Activated CD8-positive, alpha-beta memory T cell treated with anti-CD3 and anti-CD28 coated beads for 4 hours (primary cell): Measurements from ENCODE around the gene FOLR1.
"Not testable (repeated sequence)": the region's sequence is repeated elsewhere in the genome, so short reads cannot be mapped to it uniquely, and the experiment has no call there.

Source experiments
- DNase-seq, 2 donors: peaks; one replicate each; pipeline ENCODE4 v3.0.0-alpha.2; 2020; ENCODE audit warnings: low read depth in 2 of 2

FOLR1 gene

DNA sequence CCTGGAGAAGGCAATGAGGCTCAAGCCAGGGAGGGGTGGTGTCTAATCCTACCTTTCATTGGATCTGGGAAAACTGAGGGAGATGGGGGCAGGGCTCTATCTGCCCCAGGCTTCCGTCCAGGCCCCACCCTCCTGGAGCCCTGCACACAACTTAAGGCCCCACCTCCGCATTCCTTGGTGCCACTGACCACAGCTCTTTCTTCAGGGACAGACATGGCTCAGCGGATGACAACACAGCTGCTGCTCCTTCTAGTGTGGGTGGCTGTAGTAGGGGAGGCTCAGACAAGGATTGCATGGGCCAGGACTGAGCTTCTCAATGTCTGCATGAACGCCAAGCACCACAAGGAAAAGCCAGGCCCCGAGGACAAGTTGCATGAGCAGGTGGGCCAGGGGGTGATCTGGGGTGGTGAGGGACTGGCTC, at the start of gene FOLR1:
Gene FOLR1, plus strand, starts transcription at position 180 of the 421 bp plus-strand sequence. Its CDS starts 34 bp downstream, at position 214.
- DNase-seq: no peak

DNA sequence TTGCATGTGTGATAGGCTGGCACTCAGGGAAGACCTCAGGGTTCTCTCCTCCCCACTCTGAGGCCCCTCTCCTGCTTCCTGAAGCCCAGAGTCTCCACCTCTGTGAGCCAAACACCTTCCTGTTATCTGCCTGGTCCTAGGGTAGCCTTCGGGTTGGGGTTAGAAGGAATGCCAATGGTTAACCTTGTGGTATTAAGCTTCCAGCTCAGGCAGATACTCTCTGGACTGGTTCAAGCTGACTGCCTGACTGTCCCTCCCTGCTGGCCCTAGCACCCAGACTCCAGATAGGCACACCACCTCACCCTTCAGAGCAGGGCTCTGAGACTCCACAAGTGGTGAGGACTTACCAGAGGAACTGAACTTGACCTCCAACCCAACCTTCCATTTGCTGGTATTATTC, 49.4 kb upstream of the FOLR1 start:
- not testable (repeated sequence) for DNase-seq

DNA sequence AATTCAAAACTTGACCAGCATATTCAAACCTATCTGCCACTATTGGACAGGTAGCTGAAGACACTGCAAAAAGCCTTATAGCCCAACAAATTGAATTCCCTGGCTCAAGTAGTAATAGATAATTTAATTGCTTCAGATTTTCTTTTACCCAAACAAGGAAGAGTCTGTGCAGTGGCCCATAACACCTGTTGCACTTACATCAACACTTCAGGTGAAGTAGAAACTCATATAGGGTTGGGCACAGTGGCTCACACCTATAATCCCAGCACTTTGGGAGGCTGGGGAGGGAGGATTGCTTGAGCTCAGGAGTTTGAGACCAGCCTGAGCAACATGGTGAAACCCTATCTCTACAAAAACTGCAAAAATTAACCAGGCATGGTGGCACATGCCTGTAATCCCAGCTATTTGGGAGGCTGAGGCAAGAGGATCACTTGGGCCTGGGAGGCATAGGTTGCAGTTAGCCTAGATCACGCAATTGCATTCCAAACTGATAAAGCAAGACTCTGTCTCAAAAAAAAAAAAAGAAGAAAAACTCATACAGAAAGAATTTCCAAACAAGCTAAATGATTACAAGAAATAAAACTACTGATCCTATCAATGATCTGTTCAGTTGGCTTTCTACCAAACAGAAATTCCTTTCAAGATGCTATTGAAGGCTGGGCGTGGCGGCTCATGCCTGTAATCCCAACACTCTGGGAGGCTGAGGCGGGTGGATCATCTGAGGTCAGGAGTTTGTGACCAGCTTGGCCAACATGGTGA, 47.0 kb upstream of the FOLR1 start:
- DNase-seq: no peak

DNA sequence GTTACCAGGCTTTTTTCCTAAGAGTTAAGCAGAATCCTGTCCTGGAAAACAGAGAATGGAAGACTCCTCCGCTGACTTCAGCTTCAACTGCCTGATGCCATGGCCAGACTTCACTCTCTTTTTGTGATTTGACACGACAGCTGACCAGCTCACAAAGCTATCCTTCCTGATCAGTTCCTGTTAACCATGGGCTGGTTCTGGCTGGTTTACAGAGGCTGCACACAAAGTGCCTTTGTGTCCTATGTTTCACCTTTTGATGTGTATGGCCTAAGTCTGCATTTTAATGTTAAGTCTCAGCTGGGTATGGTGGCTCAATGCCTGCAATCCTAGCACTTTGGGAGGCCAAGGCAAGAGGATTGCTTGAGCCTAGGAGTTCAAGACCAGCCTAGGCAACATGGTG, 45.3 kb upstream of the FOLR1 start:
- no peak for DNase-seq

DNA sequence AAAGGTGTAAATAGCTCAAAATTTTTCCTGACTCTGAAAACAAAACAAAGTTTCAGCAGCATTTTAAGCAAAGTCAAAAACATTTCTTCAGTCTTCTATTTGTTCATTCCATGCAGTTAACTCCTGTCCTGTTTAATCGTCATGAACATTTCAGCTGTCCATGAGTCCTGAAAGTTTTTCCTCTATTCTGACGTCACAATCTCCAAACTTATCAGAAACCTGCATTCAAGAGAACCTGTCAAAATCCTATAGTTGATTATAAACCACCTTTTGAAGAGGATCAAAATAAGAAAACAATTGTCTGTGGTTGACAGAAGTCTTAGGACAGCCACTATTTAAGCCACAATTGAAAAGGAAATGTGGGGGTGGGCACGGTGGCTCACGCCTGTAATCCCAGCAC, 41.1 kb upstream of the FOLR1 start:
- no peak for DNase-seq

DNA sequence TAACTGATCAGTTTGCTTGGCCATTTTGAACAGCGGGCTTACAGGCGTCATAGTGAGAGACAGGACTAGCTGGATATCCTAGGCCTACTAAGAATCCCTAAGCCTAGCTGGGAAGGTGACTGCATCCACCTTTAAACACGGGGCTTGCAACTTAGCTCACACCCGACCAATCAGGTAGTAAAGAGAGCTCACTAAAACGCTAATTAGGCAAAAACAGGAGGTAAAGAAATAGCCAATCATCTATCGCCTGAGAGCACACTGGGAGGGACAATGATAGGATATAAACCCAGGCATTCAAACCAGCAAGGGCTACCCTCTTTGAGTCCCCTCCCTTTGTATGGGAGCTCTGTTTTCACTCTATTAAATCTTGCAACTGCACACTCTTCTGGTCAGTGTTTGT, 38.1 kb upstream of the FOLR1 start:
- not testable (repeated sequence) for DNase-seq

DNA sequence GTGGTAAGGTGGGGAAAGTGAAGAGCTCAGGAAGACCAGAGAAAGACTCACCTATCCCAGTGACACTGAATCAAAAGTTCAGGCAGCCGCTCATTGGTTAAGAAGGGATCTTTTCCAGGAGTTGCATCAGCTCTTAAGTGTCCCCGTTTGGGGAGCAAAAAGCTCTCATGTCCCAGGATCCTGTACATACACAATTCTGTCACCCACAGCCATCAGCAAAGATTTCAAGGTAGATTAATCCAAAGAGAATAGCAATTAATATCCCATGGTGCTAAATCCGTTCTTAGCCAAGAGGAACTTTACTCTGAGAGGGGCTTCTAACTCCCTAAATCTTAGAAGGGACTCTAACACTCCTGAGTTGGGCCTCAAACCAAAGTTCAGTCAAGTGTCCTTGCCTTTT, 37.1 kb upstream of the FOLR1 start:
- DNase-seq: no peak

DNA sequence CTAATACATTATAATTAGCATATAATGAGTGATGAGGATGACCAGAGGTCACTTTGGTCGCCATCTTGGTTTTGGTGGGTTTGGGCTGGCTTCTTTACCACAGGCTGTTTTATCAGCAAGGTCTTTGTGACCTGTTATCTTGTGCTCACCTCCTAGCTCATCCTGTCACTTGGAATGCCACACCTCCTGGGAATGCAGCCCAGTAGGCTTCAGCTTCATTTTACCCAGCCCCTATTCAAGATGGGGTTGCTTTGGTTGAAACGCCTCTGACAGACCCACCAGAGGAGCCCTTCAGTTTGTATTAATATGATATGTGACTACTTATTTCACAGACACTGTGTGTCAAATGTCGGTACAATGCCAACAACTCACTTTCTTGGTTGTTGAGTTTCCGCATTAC, 36.2 kb upstream of the FOLR1 start:
- DNase-seq: no peak

DNA sequence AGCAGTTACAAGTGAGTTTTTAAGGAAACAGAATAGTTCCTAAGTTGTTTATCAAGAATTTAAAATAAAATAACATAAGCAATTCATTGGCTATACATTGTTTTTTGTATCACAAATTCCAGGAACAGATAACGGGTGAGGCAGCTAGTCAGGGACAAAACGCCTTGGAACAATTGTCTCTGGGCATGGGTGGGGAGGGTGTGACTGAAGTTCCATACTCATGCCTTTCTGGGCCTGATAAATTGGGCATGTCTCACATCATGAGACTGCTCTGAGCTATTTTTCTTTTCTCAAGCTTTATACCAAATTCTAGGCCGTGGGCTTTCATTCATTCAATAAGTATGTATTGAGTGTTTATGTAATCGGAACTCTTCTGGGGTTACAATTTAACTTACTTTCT, 34.8 kb upstream of the FOLR1 start:
- no peak for DNase-seq

DNA sequence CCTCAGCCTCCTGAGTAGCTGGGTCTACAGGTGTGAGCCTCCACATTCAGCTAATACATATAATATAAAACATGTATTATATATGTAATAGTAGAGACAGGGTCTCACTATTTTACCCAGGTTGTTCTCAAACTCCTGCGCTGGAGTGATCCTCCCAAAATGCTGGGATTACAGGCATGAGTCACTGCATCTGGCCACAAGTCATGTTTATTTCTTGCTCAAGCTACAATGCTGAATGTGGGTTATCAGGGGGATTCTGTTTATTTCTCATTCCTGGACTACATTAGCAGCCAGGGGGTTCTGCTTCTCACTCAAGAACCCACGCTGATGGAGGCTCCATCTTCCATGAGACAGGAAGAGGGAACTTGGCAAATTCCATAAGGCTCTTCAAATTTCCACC, 31.6 kb upstream of the FOLR1 start:
- no peak for DNase-seq

DNA sequence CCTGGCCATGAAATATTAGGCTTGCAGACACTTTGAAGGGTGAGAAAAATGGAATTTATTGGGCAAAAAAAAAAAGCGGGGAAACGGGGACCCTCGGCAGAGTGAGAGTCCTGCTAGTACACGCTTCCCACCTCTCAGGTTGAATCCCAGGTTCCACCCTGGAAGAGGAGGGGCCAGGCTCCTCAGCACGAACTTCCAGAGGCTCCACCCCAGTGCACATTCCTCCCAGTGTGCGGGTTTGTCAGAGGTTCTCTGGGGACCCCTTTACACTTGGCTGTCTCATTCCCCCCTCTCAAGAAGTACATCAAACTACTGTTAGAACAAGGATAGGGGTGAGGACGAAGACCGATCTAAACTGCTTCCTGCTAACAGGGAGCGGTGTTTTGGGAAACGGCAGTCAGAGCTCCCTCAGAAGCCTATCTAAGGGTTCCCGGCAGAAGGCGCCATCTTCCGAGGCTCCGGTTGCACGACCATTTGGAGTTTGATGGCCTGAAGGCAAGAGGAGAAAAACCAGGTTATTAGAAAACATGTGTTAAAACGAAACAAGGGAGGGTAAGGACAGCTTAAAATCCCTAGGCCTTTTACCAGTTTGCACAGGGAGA, 28.9 kb upstream of the FOLR1 start:
- no peak for DNase-seq

DNA sequence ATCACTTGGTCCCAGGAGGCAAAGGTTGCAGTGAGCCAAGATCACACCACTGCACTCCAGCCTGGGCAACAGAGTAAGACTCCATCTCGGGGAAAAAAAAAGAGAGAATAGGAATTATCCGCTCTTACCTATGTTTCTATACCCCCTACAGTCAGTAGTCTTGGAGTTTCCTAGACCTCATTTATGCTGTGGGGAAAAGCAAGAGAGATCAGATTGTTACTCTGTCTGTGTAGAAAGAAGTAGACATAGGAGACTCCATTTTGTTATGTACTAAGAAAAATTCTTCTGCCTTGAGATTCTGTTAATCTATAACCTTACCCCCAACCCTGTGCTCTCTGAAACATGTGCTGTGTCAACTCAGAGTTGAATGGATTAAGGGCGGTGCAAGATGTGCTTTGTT, 27.8 kb upstream of the FOLR1 start:
- DNase-seq: not testable (repeated sequence)

DNA sequence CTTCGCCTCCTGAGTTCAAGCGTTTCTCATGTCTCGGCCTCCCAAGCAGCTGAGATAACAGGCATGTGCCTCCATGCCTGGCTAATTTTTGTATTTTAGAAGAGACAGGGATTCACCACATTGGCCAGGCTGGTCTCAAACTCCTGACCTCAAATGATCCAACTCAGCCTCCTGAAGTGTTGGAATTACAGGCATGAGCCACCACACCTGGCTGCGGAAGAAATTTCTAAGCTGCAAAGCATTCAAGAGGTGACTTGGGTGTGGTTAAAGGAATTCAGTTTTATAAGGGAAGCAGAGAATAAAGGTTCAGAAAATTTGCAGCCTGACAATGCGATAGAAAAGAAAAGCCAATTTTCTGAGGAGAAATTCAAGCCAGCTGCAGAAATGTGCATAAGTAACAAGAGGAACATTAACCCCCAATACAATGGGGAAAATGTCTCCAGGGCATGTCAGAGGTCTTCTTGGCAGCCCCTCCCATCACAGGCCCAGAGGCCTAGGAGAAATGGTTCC, 22.8 kb upstream of the FOLR1 start:
- DNase-seq: not testable (repeated sequence)

DNA sequence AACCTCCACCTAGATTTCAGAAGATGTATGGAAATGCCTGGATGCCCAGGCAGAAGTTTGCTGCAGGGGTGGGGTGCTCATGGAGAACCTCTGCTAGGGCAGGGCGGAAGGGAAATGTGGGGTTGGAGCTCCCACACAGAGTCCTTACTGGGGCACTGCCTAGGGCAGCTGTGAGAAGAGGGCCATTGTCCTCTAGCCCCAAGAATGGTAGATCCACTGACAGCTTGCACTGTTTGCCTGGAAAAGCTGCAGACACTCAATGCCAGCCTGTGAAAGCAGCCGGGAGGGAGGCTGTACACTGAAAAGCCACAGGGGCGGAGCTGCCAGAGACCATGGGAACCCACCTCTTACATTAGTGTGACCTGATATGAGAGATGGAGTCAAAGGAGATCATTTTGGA, 22.2 kb upstream of the FOLR1 start:
- not testable (repeated sequence) for DNase-seq

DNA sequence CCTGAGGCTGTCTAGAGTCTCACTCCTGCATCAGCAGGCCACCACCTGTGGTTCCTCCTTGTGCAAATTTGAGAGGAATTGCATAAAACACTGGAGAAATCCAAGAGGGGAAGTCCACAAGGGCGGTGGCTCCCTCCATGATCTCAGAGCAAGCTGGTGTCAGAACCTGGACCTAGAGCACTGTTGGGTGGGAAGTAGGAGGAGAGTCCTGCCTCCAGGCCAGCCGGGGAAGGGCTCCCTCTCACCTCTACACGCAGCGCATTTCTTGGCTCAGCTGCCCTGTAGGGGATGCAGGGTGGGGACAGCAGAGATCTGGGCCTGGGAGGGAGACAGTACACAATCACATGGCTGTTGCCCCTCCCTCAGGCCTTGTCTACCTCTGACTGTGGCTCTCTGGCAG, 19.9 kb upstream of the FOLR1 start:
- DNase-seq: not testable (repeated sequence)

DNA sequence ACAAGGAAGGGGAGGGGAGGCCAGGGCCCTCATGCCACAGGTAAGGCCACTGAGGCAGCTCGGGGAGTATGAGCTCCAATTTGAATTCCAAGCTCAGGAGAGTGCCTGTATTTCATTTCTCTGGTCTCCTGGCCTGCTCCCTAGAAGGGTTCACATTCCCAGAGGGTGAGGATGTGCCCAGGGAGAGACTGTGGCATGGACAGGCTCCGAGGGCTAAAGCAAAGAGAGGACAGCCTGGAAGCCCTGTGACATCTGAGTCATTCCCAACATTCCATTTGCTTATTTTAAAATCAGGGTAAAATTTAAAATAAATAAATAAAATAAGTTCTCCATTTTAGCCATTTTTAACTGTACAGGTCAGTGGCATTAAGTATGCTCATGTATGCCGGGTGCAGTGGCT, 18.6 kb upstream of the FOLR1 start:
- no peak for DNase-seq

DNA sequence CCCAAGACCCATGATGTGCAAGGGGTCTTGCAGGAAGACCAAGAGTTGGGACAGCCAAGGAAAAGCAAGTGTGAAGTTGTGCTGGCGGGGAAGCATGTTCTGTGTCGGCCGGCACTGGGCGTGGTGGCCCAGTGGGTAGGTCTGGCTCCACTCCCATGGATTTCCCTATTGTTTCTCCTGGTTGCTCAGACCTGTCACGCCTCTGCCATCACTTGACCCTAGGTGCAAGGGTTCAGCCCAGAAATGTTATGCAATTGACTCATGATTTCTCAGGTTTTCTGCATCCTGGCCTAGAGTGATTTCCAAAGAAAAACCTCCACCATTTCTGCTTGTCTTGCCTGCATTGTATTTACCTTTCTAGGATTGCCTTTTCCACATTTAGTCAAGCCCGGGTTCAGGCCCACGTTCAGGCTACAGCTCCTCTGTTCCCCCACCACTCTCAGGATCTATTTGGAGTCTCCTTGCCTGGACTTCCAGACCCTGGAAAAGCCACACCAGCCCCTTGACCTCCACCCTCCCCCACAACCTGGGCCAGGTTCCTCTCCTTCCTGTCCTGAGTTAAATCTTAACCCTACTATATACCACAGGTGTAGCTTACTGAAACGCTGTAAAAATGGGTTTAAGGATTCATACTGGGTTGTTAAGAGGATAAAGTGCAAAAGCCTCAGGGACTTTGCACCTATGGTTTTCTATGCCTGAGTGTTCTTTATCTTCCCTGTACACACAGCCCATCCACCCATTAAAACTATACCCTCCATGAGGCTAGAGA, 17.5 kb upstream of the FOLR1 start:
- no peak for DNase-seq

DNA sequence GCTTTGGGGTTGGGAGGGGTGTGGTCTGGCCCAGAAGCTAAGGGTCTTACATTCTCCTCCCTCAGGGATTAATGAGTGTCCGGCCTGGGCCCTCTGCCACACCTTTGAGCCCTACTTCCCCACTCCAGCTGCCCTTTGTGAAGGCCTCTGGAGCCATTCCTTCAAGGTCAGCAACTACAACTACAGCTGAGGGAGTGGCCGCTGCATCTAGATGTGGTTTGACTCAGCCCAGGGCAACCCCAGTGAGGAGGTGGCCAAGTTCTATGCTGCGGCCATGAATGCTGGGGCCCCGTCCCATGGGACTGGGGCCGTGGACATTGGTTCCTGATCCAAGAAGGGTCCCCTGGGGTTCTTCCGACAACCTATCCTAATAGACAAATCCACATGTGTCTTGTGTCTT, 14.3 kb upstream of the FOLR1 start:
- DNase-seq: no peak

DNA sequence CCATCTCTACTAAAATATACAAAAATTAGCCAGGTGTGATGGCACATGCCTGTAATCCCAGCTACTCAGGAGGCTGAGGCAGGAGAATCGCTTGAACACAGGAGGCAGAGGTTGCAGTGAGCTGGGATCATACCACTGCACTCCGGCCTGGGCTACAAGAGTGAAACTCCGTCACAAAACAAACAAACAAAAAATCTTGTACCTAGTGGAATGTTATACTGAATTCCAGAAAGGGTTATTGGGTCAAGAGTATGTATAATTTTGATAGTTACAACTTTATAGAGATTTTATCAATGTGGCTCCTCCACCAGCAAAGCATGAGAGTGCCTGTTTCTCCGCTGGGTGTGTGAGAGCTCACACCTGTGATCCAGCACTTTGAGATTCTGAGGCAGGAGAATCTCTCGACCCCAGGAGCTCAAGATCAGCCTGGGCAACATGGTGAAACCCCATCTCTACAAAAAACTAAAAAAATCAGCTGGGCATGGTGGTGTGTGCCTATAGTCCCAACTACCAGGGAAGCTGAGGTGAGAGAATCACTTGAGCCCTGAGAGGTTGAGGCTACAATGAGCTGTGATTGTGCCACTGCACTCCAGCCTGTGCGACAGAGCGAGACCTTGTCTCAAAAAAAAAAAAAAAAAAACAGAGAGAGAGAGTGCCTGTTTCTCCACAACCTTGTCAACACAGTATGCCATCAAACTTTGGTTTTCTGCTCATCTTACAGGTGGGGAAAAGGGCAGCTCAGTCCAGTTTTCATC, 12.7 kb upstream of the FOLR1 start:
- no peak for DNase-seq

DNA sequence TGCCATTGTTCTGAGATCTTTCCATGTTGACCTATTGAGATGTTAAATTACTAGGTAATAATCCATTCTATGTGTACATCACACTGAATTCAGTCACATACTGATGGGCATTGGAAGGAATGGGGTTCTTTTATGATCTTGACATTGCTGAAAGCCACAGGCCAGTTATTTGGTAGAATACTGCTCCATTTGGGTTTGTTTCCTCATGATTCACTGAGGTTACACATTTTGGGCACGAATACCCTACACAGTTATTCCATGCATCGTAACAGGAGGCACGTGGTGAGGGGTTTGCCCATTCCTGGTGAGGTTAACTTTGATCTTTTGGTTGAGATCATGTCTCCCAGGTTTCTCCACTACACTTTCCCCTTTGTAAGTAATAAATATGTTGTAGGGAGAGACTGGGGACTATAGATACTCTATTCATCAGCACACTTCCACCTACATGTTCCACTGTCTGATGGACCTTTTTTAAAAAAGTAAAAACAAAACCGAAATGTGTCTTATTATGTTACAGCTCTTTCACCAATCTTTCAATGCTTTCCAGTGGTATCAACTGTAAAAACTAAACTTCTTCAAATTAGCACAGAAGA, 12.0 kb upstream of the FOLR1 start:
- no peak for DNase-seq

DNA sequence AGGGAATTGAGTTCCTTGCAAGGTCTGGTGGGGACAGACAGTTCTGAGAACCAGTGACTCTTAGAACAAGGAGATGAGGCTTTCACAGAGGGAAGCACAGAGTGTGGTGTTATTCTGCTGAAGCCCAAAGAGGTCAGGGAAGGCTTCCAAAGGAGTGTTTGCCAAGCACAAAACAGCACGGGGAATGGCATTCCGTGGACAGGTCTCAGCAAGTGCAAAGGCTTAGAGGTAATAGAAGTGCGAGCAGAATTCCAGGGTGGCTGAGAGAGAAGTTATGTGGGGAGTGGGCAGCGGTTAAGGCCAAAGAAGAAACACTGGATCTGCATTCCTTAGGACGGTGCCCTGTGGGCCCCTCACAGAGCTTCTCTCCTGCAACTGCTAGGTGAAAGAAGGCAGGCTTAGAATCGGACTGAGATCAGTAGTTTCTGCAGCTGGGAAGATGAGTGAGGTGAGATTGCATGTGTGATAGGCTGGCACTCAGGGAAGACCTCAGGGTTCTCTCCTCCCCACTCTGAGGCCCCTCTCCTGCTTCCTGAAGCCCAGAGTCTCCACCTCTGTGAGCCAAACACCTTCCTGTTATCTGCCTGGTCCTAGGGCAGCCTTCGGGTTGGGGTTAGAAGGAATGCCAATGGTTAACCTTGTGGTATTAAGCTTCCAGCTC, 10.9 kb upstream of the FOLR1 start:
- DNase-seq: not testable (repeated sequence)
